DOHH2 (cell line): Measurements from ENCODE around the gene HNRNPLL.
"Not testable (repeated sequence)": the region's sequence is repeated elsewhere in the genome, so short reads cannot be mapped to it uniquely, and the experiment has no call there.

Source experiments
- H3F3A ChIP-seq: fragments of 200-600 bp; sonication (generic), shearing (Covaris generic); 2 replicates; pipeline ENCODE4 v1.6.0; 2016; ENCODE audit warnings: antibody characterized with exemption, mild to moderate bottlenecking; ENCODE audit not compliant: control insufficient read depth, insufficient read depth
- H3K27ac ChIP-seq: fragments of 200-600 bp; sonication (generic); 2 replicates; pipeline ENCODE4 v1.5.1; 2014; ENCODE audit warnings: low read depth, mild to moderate bottlenecking, low read length, moderate library complexity
- H3K27me3 ChIP-seq: fragments of 200-600 bp; sonication (generic); 2 replicates; pipeline ENCODE4 v1.6.1; 2014; ENCODE audit warnings: mild to moderate bottlenecking, low read length, mixed read lengths; ENCODE audit not compliant: control insufficient read depth
- H3K36me3 ChIP-seq: fragments of 200-600 bp; sonication (generic); 2 replicates; pipeline ENCODE4 v1.6.1; 2014; ENCODE audit warnings: mild to moderate bottlenecking, low read length, moderate library complexity, mixed read lengths; ENCODE audit not compliant: control insufficient read depth
- H3K4me1 ChIP-seq: fragments of 200-600 bp; sonication (generic); 2 replicates; pipeline ENCODE4 v1.6.1; 2014; ENCODE audit warnings: mild to moderate bottlenecking, low read length, mixed read lengths; ENCODE audit not compliant: control insufficient read depth
- H3K4me2 ChIP-seq: fragments of 200-600 bp; sonication (generic); 2 replicates; pipeline ENCODE4 v1.6.0; 2014; ENCODE audit warnings: mild to moderate bottlenecking, low read length, moderate library complexity
- H3K4me3 ChIP-seq: fragments of 200-600 bp; sonication (generic); 2 replicates; pipeline ENCODE4 v1.5.1; 2014; ENCODE audit warnings: mild to moderate bottlenecking, low read length, mixed read lengths
- H3K79me2 ChIP-seq: fragments of 200-600 bp; sonication (generic); 2 replicates; pipeline ENCODE4 v1.6.1; 2014; ENCODE audit warnings: mild to moderate bottlenecking, low read length, mixed read lengths; ENCODE audit not compliant: control insufficient read depth
- H3K9me2 ChIP-seq: fragments of 200-600 bp; sonication (generic); replicated peaks from 2 replicates; pipeline ENCODE4 v1.6.1; 2014; ENCODE audit warnings: mild to moderate bottlenecking, low read length, mixed read lengths; ENCODE audit not compliant: control insufficient read depth
- H3K9me3 ChIP-seq: fragments of 200-600 bp; sonication (generic); 2 replicates; pipeline ENCODE4 v1.6.1; 2014; ENCODE audit warnings: antibody characterized with exemption, low read length, mixed read lengths; ENCODE audit not compliant: control insufficient read depth, insufficient read depth
- H4K20me1 ChIP-seq: fragments of 200-600 bp; sonication (generic); 2 replicates; pipeline ENCODE4 v1.6.0; 2014; ENCODE audit warnings: low read depth, mild to moderate bottlenecking, antibody characterized with exemption, low read length, moderate library complexity; ENCODE audit not compliant: control insufficient read depth, insufficient read depth
- CTCF ChIP-seq: fragments of 200-600 bp; sonication (generic); IDR thresholded peaks from one replicate; pipeline ENCODE4 v1.5.1; 2014; ENCODE audit warnings: antibody characterized with exemption, mild to moderate bottlenecking, low read depth, low read length; ENCODE audit not compliant: poor library complexity, severe bottlenecking
- EZH2phosphoT487 ChIP-seq: fragments of 200-600 bp; sonication (generic); IDR thresholded peaks from 2 replicates; pipeline ENCODE4 v1.6.1; 2017; ENCODE audit warnings: borderline replicate concordance, mild to moderate bottlenecking, antibody characterized with exemption, low read length, moderate library complexity, mixed read lengths

The HNRNPLL gene

GRCh38 chr2:38613849-38614213, 11.1 kb upstream of the HNRNPLL start:
- H3F3A ChIP-seq: no peaks in the 10 kb centered on the region
- peaks cover 5% of the 10 kb centered on the region for H3K9me3 ChIP-seq
- no peaks in the 10 kb centered on the region for H3K4me1 ChIP-seq
- H3K27me3 ChIP-seq: peaks cover 94% of the 10 kb centered on the region
- no peaks in the 10 kb centered on the region for H3K9me2 ChIP-seq
- no peak overlapping the region for H3K4me3 ChIP-seq
- H3K36me3 ChIP-seq: no peaks in the 10 kb centered on the region
- H3K79me2 ChIP-seq: no peaks in the 10 kb centered on the region
- peaks cover 11% of the 10 kb centered on the region for H4K20me1 ChIP-seq
- no peak for TF ChIP-seq EZH2phosphoT487
- TF ChIP-seq CTCF: no peak
- no peak overlapping the region for H3K27ac ChIP-seq
- H3K4me2 ChIP-seq: no peak overlapping the region

- H3K4me3 ChIP-seq: no peak overlapping the region
- no peak overlapping the region for H3K4me2 ChIP-seq
- H3K4me1 ChIP-seq: 0 out of 2 replicates have a peak, but pooled peaks cover 2% of the 10 kb centered on the region
- H3K27me3 ChIP-seq: peaks cover 92% of the 10 kb centered on the region
- H3K79me2 ChIP-seq: no peaks in the 10 kb centered on the region
- H3K36me3 ChIP-seq: no peaks in the 10 kb centered on the region
- H4K20me1 ChIP-seq: peaks cover 11% of the 10 kb centered on the region
- no peaks in the 10 kb centered on the region for H3K9me2 ChIP-seq
- H3K9me3 ChIP-seq: peaks cover 8% of the 10 kb centered on the region
- H3K27ac ChIP-seq: no peak overlapping the region
- TF ChIP-seq CTCF: no peak
- TF ChIP-seq EZH2phosphoT487: no peak
- H3F3A ChIP-seq: no peaks in the 10 kb centered on the region
These were observed 10.6 kb upstream of the HNRNPLL start for GRCh38 chr2:38613126-38613848.

GRCh38 chr2:38610851-38611801, 8.4 kb upstream of the HNRNPLL start:
- Histone ChIP-seq H3K79me2 (no peaks in the 10 kb centered on the region), H3K9me3 (peaks cover 8% of the 10 kb centered on the region), H3K27me3 (peaks cover 79% of the 10 kb centered on the region), H3K9me2 (no peaks in the 10 kb centered on the region), H4K20me1 (peaks cover 11% of the 10 kb centered on the region), H3K27ac (no peak overlapping the region), H3K4me3 (no peak overlapping the region), H3F3A (peaks cover 9% of the 10 kb centered on the region), H3K36me3 (no peaks in the 10 kb centered on the region), H3K4me2 (no peak overlapping the region), H3K4me1 (peaks cover 23% of the 10 kb centered on the region)
- TF ChIP-seq CTCF (no peak), EZH2phosphoT487 (no peak)

- not testable (repeated sequence) for H3K4me2 ChIP-seq, H3K9me3 ChIP-seq, H3K9me2 ChIP-seq, H3K36me3 ChIP-seq, H3K27ac ChIP-seq, H4K20me1 ChIP-seq, H3F3A ChIP-seq, H3K4me3 ChIP-seq, H3K79me2 ChIP-seq
- H3K4me1 ChIP-seq: peaks cover 30% of the 10 kb centered on the region
- peaks cover 79% of the 10 kb centered on the region for H3K27me3 ChIP-seq
These were observed 6.5 kb upstream of the HNRNPLL start for GRCh38 chr2:38609246-38609645.
